Mucosa of rectum (tissue), 2 donors: ENCODE results near the gene RACK1.

Source experiments
- H3K27ac ChIP-seq, 2 donors: one replicate each; pipeline ENCODE4 v1.7.0; 2013; ENCODE audit warnings: inconsistent platforms in 2 of 2, low read depth in 2 of 2, low read length in 2 of 2
- H3K27me3 ChIP-seq, 2 donors: one replicate each; pipeline ENCODE4 v1.7.0; 2013; ENCODE audit warnings: low read length in 2 of 2; ENCODE audit not compliant: control insufficient read depth in 2 of 2, insufficient read depth in 2 of 2
- H3K36me3 ChIP-seq, 2 donors: one replicate each; pipeline ENCODE4 v1.7.0; 2013; ENCODE audit warnings: low read length in 2 of 2; ENCODE audit not compliant: control insufficient read depth in 2 of 2, insufficient read depth in 2 of 2
- H3K4me1 ChIP-seq, 2 donors: one replicate each; pipeline ENCODE4 v1.7.0; 2013; ENCODE audit warnings: low read length in 2 of 2, mild to moderate bottlenecking in 1 of 2; ENCODE audit not compliant: control insufficient read depth in 2 of 2, insufficient read depth in 2 of 2
- H3K4me3 ChIP-seq, 2 donors: one replicate each; pipeline ENCODE4 v1.7.0; 2013; ENCODE audit warnings: low read length in 2 of 2
- H3K9ac ChIP-seq, 2 donors: one replicate each; pipeline ENCODE4 v1.7.0; 2013; ENCODE audit warnings: low read length in 2 of 2, low read depth in 1 of 2, mild to moderate bottlenecking in 1 of 2
- H3K9me3 ChIP-seq, 2 donors: one replicate each; pipeline ENCODE4 v1.7.0; 2013; ENCODE audit warnings: low read length in 2 of 2; ENCODE audit not compliant: control insufficient read depth in 2 of 2
- donor health status: healthy.
- donor health status: Normal muscosa, but diverticular disease.

The RACK1 gene

DNA sequence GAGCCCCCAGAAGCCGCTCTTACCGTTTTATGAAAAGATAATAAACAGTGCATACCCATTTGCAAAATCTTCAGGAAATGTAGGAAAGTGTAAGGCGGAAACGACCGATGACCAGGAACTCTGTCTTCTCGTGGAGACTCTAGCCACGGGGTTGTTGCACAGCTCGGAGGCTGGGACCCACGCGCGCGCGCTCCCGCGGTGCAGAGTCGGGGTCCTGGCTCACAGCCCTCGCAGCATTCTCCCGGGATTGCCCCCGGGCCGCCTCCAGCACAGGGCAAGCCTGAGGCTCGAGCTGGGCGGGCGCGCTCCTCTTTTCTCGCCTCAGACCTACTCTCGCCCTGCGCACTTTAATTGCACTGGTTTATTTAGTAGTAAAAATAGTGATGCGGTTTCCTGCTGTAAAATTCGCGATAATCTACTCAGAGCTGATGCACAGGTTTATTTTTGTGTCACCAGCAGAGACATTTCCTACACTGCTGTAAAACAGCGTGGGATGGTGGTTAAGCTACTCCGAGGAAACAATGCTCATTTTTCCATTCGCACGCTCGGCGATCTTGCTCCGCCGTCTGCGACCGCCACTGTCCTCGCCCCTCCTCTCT, 54.2 kb downstream of the RACK1 start:
- Histone ChIP-seq H3K9ac (peak overlapping the region; percentile 88 to 91), H3K27ac (peak overlapping the region; percentile 72 to 75), H3K4me1 (peaks cover 15% of the 10 kb centered on the region in 2 donors), H3K36me3 (no peaks in the 10 kb centered on the region), H3K4me3 (peak overlapping the region; percentile 90 to 98), H3K27me3 (no peaks in the 10 kb centered on the region), H3K9me3 (no peaks in the 10 kb centered on the region)

DNA sequence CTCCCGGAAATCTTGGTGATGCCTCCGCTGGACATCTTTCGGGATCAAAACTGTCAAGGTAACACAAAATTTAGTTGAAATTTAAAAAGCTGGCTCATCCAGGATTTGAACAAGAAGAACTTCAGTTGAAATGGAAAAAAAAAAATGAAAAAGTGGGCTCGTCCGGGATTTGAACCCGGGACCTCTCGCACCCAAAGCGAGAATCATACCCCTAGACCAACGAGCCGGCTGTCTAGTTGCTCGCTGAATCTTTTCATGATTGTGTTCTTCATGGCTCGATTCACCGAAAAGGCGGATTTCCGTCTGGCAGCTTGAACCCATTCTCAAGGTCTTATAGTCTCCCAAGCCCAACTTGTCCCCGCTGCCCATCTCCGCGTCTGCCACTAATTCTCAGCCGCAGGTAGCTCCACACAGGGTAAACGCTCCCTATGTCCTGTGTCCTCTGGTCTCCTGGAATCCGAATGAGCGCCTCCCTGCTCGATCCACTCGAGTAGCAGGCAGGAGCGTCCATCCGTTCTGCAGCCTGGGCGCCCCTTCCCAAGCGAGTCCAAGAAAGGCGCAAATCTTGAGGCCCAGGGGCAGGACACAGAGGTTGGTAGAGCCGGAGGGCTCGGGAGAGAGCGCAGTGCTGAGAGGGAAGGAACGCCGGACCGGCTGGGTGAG, 54.9 kb downstream of the RACK1 start:
- peak overlapping the region; percentile 90 to 98 for H3K4me3 ChIP-seq
- no peaks in the 10 kb centered on the region for H3K27me3 ChIP-seq
- H3K27ac ChIP-seq, result peak overlapping the region; percentile 72 to 75
- peaks cover 15 to 18% of the 10 kb centered on the region in 2 donors for H3K4me1 ChIP-seq
- H3K9ac ChIP-seq, result peak overlapping the region; percentile 88 to 91
- H3K9me3 ChIP-seq, result no peaks in the 10 kb centered on the region
- no peaks in the 10 kb centered on the region for H3K36me3 ChIP-seq

DNA sequence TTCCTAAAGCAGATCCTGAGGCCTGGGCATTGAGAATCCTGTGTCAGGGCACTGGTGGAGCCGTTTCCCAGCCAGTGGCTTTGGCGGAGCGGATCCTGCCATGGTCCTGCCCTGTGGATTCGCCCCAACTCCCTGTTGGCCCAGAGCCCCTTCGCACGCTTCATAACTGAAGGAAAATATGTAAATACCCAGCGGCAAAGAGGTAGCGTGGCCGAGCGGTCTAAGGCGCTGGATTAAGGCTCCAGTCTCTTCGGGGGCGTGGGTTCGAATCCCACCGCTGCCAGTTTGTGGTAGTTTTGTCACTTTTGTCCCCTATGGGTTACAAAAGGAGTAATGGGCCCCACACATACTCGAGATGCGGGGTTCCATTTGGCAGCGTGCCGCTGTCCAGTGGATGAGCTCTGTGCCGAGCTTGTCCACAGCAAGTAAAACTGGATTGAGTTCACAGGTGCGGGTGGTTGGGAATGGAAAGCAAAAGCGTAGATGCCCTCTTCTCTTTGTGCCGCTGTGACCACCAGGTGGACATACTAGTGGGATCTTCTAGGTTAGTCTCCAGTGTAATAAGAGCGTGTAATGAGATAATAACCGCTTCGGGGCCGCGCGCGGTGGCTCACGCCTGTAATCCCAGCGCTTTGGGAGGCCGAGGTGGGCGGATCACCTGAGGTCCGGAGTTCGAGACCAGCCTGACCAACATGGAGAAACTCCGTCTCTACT, 56.0 kb downstream of the RACK1 start:
- H3K27ac ChIP-seq, result no peak overlapping the region
- H3K9ac ChIP-seq, result no peak overlapping the region
- H3K4me1 ChIP-seq, result peaks cover 12 to 20% of the 10 kb centered on the region in 2 donors

DNA sequence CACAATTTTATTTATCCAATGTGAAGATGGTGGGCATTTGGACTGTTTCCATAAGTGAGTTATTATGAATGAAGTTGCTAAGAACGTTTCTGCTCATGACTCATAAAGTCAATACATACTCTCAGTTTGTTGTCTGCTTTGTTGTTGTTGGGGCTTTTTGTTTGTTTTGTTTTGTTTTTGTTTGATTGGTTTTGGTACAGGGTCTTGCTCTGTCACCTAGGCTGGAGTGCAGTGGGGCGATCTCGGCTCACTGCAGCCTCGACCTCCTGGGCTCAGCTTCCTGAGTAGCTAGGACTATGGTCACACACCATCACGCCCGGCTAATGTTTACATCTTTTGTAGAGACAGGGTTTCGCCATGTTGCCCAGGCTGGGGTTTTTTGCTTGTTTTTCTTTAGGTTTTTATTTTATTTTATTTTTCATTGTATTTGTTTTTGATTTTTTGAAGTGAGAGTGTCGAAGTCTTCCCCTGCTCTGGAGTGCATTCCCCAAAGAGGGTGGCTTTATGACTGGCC, 56.7 kb downstream of the RACK1 start:
- H3K9me3 ChIP-seq, result no peaks in the 10 kb centered on the region
- no peak overlapping the region for H3K4me3 ChIP-seq
- H3K4me1 ChIP-seq, result peaks cover 12 to 14% of the 10 kb centered on the region in 2 donors
- no peaks in the 10 kb centered on the region for H3K27me3 ChIP-seq
- no peak overlapping the region for H3K27ac ChIP-seq
- no peak overlapping the region for H3K9ac ChIP-seq
- H3K36me3 ChIP-seq, result no peaks in the 10 kb centered on the region

More for the DNA sequence above, 56.0 kb downstream of the RACK1 start:
- H3K4me3 ChIP-seq, result peak overlapping the region; percentile 45 to 65
- H3K27me3 ChIP-seq, result no peaks in the 10 kb centered on the region
- H3K36me3 ChIP-seq, result no peaks in the 10 kb centered on the region
- H3K9me3 ChIP-seq, result no peaks in the 10 kb centered on the region
